C1 segment of cervical spinal cord (tissue), 14 donors: ENCODE measurements around the gene ARHGEF33.
"Not testable (repeated sequence)": the region's sequence is repeated elsewhere in the genome, so short reads cannot be mapped to it uniquely, and the experiment has no call there.

ENCODE experiments used
- DNase-seq, 14 donors: peaks; one replicate each; lab custom pipeline; 2025; lab: John Stamatoyannopoulos, UW

ARHGEF33 gene

DNA sequence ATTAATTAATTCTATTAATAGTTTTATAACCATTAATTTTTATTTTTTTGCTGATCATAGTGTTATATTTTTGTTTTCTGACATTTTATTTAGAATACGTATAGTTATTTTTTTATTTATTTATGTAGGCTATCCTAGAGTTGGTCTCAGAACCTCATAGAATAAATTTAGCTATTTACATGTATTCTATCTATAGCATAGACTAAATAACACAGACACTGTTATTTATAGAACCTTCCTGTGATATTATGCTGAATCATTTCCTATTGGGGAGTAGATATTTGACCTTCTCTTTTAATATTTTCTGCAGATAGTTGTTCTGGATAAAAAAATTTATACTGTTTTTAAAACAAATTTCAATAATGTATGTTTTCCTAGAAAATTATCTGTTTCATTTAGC is 20.2 kb downstream of the ARHGEF33 start:
- no peak for DNase-seq

DNA sequence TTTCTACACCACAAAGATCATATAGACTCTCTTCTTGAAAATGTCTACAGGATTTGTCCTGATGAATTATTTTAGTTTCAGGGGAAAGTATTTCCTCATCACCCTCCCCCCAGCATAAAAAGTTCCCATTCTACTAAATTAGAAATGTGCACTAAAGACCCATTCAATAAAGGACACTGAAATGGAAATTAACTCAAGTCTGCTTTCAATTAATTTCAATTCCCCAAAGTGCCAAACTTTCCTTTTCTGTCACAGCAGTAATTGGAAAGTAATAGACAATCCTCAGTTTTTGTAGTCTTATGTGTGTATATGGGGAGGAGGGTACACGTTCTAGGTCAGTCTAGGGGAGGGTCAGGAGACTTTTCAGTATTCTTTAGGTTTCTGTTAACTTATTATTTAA is 21.5 kb downstream of the ARHGEF33 start:
- no peak for DNase-seq

DNA sequence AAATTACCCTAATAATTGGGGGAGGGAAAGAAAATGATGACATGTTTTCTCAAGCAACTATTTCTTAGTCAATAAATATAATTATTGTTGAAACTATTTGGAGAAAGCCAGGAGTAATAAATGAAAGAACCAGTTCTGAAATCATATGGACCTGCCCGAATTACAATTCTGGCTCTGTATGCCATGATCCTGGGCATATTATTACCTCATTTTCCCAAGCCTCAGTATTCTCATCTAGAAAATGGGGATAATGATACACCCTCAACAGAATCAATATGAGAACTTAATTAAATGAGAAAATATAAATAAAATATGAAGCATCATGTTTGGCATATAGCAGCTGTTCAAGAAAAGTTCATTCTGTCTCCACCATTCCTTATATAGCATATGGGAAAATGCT is 22.9 kb downstream of the ARHGEF33 start:
- no peak for DNase-seq

GRCh38 chr2:38922389-38922788 is 32.7 kb downstream of the ARHGEF33 start:
- no peak for DNase-seq

DNA sequence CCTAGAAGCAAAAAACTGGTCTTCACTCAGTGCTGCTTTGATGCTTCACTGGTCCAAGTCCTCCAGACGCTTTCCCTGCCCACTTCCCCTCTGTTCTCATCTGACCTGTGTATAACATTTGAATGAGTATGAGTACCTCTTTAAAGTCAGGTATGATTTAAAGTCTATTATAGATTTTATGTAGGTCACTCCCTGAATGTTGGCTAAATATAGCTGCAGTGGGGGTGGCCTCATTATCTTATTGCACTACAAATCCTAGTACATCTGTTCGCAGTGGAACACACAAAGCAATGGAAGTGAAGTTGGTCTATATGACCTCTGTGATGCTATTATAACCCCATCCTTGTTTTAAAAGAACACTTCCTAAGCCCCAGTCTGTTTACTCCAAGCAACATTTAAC is 33.2 kb downstream of the ARHGEF33 start:
- DNase-seq: no peak

DNA sequence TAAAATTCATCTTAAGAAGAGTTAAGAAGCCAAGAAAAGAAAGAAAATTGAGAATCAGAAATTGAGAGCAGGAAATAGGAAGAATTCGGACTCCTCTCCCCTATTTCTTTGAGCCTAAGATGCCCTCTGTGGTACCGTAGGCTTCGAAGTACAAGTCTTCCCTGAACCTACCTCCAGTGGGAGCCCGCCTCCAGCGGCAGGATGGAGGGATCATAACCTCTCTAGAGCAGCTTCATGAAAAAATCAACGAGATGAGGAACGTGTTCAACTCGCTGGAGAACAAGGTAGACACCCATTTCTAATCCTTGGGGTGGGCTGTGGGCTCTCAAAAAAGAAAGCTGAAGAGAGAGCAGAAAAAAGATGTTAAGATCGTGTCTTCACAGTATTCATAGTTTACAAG is 36.3 kb downstream of the ARHGEF33 start:
- DNase-seq: no peak

DNA sequence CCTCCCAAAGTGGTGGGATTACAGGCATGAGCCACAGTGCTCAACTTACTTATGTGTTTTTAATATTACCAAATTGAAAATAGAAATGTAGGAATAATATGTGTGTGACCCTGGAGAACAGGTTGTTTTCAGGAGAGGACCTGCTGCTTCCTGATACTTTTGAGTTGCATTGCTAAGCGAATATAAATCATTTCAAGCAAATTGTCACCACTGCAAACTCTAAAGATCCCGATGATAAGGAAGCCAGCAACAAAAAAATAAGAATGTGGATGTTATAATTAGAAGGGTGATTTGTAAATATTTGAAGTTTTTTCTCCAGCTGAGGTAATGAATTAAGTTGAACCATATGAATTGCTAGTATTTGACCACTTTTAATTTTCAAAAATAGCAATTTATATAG is 40.9 kb downstream of the ARHGEF33 start:
- DNase-seq: no peak

- DNase-seq: no peak
These were observed 42.9 kb downstream of the ARHGEF33 start for GRCh38 chr2:38932586-38932985.

DNA sequence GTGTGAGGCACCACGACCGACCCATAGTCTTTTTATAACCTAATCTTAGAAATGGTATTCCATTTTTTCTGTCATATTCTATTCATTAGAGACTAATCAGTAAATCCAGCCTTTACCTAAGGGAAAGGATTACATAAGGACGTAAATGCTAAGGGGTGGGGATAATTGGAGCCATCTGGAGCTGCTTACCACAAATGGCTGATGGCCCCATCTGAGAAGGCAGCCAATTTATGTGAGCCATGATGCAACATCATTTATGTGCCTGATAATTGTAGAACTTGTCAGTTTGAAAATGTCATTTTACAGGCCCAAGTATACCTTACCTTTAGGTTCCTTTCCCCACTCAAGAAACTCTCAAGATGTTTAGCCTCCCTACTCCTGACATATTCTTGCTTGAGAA is 44.0 kb downstream of the ARHGEF33 start:
- DNase-seq: no peak

- no peak for DNase-seq
These were observed 45.1 kb downstream of the ARHGEF33 start for GRCh38 chr2:38934742-38935141.

DNA sequence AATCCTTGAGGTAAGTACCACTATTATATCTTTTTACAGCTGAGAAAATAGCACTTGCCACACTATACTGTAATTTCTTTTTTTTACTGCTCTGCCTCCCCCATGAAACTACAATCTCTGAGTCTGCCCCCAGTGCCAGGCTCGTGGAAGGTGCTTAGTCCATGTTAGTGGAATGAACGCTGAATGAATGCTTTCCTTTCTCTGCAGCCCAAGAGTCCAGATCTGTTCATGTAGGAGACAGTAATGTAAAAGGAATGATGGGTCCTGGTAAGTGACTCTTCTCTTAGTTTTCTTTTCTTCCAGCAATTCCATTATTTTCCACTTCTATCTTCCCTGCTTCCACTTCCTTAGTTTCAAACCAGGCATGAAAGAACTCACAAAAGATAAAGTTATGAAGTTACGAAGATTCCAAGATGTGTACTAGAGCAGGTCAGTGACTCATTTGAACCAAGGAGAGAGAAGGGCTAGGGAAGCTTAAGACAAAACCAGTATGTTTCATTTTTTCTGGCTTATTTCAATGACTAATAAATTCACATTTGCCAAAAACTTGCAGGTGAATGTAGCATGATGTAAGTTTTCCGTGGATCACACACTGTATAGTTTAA is 46.0 kb downstream of the ARHGEF33 start:
- DNase-seq: no peak

GRCh38 chr2:38936516-38936915 is 46.8 kb downstream of the ARHGEF33 start:
- not testable (repeated sequence) for DNase-seq

GRCh38 chr2:38937548-38937947 is 47.9 kb downstream of the ARHGEF33 start:
- DNase-seq: no peak

- DNase-seq: no peak
These were observed 51.1 kb downstream of the ARHGEF33 start for GRCh38 chr2:38940746-38941145.

GRCh38 chr2:38943784-38944183 is 54.1 kb downstream of the ARHGEF33 start:
- no peak for DNase-seq

DNA sequence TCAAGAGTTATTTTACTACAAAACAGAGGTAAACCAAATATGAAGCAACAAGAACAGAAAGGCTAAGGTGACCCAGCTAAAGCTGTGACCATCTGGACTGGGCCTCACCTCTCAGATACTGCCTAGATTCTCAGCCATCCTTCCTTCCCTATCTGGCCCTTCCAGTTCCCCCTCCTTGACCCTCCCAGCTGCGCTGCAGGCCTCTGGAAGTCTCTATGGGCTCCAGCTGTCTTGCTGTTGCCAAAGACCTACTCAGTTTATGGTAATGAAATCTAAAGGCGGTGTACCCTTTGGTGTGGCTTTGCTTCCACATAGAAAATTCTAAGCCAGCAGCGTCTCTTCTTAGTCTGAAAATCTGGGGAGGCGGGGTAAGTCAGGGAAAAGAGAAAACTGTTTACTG is 55.7 kb downstream of the ARHGEF33 start:
- no peak for DNase-seq

DNA sequence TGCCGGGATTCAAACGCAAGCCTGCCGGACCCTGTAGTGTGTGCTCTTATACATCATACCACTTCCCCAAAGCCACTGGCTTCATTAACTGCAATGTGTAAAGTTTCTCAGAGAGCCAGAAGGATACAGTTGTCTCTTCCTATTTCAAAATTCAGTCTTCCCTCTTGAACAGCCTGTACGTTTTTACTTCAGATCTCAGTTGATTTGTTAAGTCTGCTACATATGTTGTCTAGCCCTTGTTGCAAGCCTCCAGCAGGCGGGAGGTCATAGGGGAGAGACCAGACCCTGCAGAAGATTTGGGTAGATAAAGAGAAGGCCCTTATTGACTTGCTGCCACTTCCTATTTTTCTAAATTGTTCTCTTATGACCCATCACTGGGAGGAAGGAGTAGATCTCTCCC is 56.2 kb downstream of the ARHGEF33 start:
- DNase-seq: no peak

DNA sequence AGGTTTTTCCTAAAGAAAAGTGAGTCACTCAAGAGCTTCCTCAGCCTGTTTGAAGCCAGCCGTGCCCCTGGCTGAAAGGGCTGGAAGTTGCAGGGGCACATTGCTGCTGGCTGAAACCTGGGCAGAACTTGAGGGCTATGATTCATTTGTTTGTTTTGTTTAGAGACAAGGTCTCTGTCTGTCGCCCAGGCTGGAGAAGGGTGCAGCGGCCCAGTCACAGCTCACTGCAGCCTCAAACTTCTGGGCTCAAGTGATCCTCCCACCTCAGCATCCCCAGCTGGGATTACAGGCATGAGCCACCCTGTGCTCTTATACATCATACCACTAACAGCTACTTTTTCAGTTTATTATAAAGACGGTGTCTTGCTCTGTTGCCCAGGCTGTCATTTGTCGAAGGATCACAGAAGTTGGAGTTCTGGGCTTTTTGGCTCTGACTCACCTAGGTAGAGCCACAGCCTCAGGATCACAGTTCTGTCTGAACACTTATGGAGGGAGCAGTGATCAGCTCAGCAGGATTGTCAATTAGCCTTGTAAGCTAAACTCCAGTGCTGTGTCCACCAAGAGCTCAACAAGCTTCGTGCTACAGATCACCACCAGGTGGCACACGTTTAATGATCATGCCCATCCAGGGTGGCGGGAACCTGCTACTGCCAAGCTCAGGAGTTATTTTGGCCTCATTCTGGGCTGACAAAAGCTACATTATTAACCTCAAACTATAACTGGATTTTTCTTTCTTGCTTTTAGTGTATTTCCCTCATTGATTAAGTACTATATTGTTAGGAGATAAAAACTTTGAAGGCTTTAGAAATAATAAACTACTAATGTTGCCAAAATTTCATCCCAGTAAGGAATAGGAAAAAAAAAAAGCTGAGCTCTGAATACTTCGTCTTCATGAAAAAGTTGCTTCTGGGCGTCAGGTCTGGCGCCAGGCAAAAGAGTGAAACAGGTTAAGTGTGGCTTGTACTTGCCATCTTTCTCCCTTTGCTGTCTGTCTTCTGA is 57.9 kb downstream of the ARHGEF33 start:
- DNase-seq: peak in 8 of 14 donors; percentile 2 to 33 (median 20)

GRCh38 chr2:38948387-38948882 is 58.8 kb downstream of the ARHGEF33 start:
- no peak for DNase-seq

- no peak for DNase-seq
These were observed 59.3 kb downstream of the ARHGEF33 start for GRCh38 chr2:38948995-38949394.

DNA sequence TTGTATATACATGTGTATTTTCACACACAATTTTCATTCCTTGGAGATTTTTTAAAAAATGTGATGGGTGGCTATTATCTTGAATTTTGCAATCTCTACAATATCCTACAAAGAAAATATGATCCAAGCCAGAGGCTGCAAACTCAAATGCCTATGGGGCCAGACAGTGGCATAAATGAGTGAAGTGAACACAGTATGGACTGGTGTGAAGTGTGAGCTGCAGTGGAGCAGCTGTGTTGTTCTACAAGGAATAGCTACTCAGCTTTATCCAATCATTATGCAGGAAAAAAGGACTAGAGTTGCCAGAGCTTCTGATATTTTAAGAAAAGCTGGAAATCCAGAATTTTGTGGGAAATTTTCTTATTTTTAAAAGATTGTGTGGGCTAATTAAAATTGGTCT is 62.1 kb downstream of the ARHGEF33 start:
- no peak for DNase-seq

- no peak for DNase-seq
These were observed 68.3 kb downstream of the ARHGEF33 start for GRCh38 chr2:38957972-38958371.

GRCh38 chr2:38959466-38959865 is 69.8 kb downstream of the ARHGEF33 start:
- no peak for DNase-seq
